GM12878 (cell line): Measurements from ENCODE around the gene PRDX1.

Experiments
- BRCA1 ChIP-seq: IDR thresholded peaks from 2 replicates; pipeline ENCODE4 v1.6.1; 2011; ENCODE audit warnings: low read depth, low read length, improper control_type of control experiment
- POLR2A ChIP-seq: IDR thresholded peaks from 2 replicates; pipeline ENCODE4 v1.6.1; 2011; ENCODE audit warnings: low read depth, mild to moderate bottlenecking, low read length
- RUNX3 ChIP-seq: IDR thresholded peaks from 2 replicates; pipeline ENCODE4 v1.6.1; 2012; ENCODE audit warnings: low read length, inconsistent platforms
- ZNF687 ChIP-seq: fragments of 450-650 bp; IDR thresholded peaks from 2 replicates; pipeline ENCODE4 v1.6.1; 2017; ENCODE audit warnings: mild to moderate bottlenecking, moderate library complexity
- TF ChIP-seq, protein P1 (sequence below), 3 experiments: IDR thresholded peaks in 2 of 3; conservative IDR thresholded peaks in 1 of 3; 2 replicates each; pipeline ENCODE4 v1.5.1; 2011; ENCODE audit warnings: low read depth in 3 of 3, low read length in 3 of 3, mild to moderate bottlenecking in 3 of 3, control low read depth in 2 of 3, moderate library complexity in 2 of 3, inconsistent platforms in 1 of 3, mixed read lengths in 1 of 3; ENCODE audit not compliant: control insufficient read depth in 2 of 3, insufficient read depth in 1 of 3; ENCODE audit errors: extremely low read depth in 1 of 3

GRCh38 chr1:45552331-45552730 is 30.6 kb upstream of the PRDX1 start:
- TF ChIP-seq BRCA1 (no peak), RUNX3 (no peak), ZNF687 (no peak), POLR2A (no peak)
- TF ChIP-seq, protein P1, sequence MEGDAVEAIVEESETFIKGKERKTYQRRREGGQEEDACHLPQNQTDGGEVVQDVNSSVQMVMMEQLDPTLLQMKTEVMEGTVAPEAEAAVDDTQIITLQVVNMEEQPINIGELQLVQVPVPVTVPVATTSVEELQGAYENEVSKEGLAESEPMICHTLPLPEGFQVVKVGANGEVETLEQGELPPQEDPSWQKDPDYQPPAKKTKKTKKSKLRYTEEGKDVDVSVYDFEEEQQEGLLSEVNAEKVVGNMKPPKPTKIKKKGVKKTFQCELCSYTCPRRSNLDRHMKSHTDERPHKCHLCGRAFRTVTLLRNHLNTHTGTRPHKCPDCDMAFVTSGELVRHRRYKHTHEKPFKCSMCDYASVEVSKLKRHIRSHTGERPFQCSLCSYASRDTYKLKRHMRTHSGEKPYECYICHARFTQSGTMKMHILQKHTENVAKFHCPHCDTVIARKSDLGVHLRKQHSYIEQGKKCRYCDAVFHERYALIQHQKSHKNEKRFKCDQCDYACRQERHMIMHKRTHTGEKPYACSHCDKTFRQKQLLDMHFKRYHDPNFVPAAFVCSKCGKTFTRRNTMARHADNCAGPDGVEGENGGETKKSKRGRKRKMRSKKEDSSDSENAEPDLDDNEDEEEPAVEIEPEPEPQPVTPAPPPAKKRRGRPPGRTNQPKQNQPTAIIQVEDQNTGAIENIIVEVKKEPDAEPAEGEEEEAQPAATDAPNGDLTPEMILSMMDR (IDR thresholded peaks at IDR 0.05 in 2 of 3, conservative IDR thresholded peaks at IDR 0.05 in 1 of 3; ENCODE audit: control insufficient read depth in 2 of 3, extremely low read depth in 1 of 3, insufficient read depth in 1 of 3, low read depth in 3 of 3, low read length in 3 of 3): no peak
